Heart right ventricle (tissue), 16 donors: ENCODE results near the gene RPRD1A. TPM values are rescaled to one million over a fixed set of nuclear protein-coding genes. Genes with fewer than 3 reads are reported as not detected.

Experiments
- ATAC-seq, 8 donors: fragments of 200-7000 bp; cut with Tn5 transposase; one replicate each; pipeline ENCODE4 v1.9.1; 2020; ENCODE audit warnings: mild to moderate bottlenecking in 8 of 8, moderate library complexity in 8 of 8, moderate number of reproducible peaks in 1 of 8
- DNase-seq, 2 donors: peaks; one replicate each; pipeline ENCODE4 v3.0.0-alpha.2; 2020
- H3K27ac ChIP-seq, 10 donors: fragments of 200-600 bp; sonication (generic) in 2 of 10; one replicate each; pipeline versions ENCODE4 v1.5.0 to v1.8.0; 2020 to 2022; ENCODE audit warnings: mild to moderate bottlenecking in 3 of 10
- H3K27me3 ChIP-seq, 7 donors: fragments of 200-600 bp; one replicate each; pipeline ENCODE4 v1.8.0; 2021 to 2022; ENCODE audit warnings: mild to moderate bottlenecking in 2 of 7
- H3K36me3 ChIP-seq, 9 donors: fragments of 200-600 bp; sonication (generic) in 1 of 9; one replicate each; pipeline versions ENCODE4 v1.5.0 to v1.8.0; 2020 to 2022; ENCODE audit warnings: mild to moderate bottlenecking in 2 of 9
- H3K4me1 ChIP-seq, 9 donors: fragments of 200-600 bp; sonication (generic) in 1 of 9; one replicate each; pipeline versions ENCODE4 v1.5.0 to v1.8.0; 2020 to 2022; ENCODE audit warnings: mild to moderate bottlenecking in 4 of 9
- H3K4me3 ChIP-seq, 10 donors: fragments of 200-600 bp; sonication (generic) in 2 of 10; one replicate each; pipeline versions ENCODE4 v1.5.0 to v1.8.0; 2020 to 2022; ENCODE audit warnings: mild to moderate bottlenecking in 7 of 10, moderate library complexity in 2 of 10
- H3K9me3 ChIP-seq, 11 donors: fragments of 200-600 bp in 10 of 11; sonication (generic) in 2 of 11; one replicate each; pipeline versions ENCODE4 v1.5.0 to v1.8.0; 2013 to 2022; ENCODE audit warnings: mild to moderate bottlenecking in 2 of 11, control low read depth in 1 of 11, moderate library complexity in 1 of 11
- CTCF ChIP-seq, 9 donors: fragments of 200-600 bp; sonication (generic) in 2 of 9; IDR thresholded peaks; one replicate each; pipeline versions ENCODE4 v1.5.0 to v1.8.0; 2021 to 2022; ENCODE audit warnings: antibody characterized with exemption in 9 of 9, mild to moderate bottlenecking in 5 of 9, moderate library complexity in 1 of 9
- WGBS, 2 donors: extraction: QIAGEN DNeasy Blood & Tissue Kit; methylation state at CpG; one replicate each; pipeline ENCODE4 v1.1.7; 2013; ENCODE audit warnings: inconsistent platforms in 1 of 2; 5-methylcytosine and 5-hydroxymethylcytosine counted together
- intact Hi-C, 10 donors: fragments of 100-400 bp; cut with DNase I; formaldehyde crosslinking; loops; one replicate each; pipeline versions ENCODE4 v1.11.1 to v1.14.2; 2022
- polyA plus RNA-seq, 2 donors: library from polyadenylated mRNA; stranded (reverse); fragments of 200-250 nt; gene quantifications; one replicate each; pipeline ENCODE4 v1.2.3, GENCODE V29; 2013
- total RNA-seq, 10 donors: library from RNA; stranded (reverse); fragmentation: NEBNext Ultra II Directional in 3 of 10; extraction: Animal tissue kit (Norgen Biotek cat#: 25700) in 3 of 10; gene quantifications; one replicate each; pipeline versions ENCODE4 v1.2.1 to v1.2.4, GENCODE V29; 2021 to 2023
- donor health status: Arrhythmogenic right ventricular cardiomyopathy.
- donor health status: ischemic (EF 13 %, LVEDD 7.1; RV severe dilation, severe dysfunction).
- donor health status: healthy with polysubstance abuse.
- donor health status: DM: no; HTN: yes; CAD: no.
- donor health status: DM: no; HTN: no; CAD: no.
- donor health status: ischemic (EF 25% LVEDD 6.9; RV normal size, moderate dysfunction).
- donor health status: ischemic (EF 25% LVEDD 5.7; RV mildly dilated, moderate dysfunction).
- donor health status: healthy.
- donor health status: DM: yes; HTN: yes; CAD: no.
- donor health status: Ischemic cardiomyopathy.
- donor health status: ischemic (EF 35%, LVEDD 5.7; RV mildly dilated, moderate dysfunction).
- donor health status: nonischemic (EF 11% LVEDD 7.7; RV severe dilation, severe dysfunction).
- donor health status: DM: yes; HTN: yes; CAD: no.
- donor health status: PGD.
- donor health status: ischemic (EF 29% LVEDD 5.4; RV normal size, mild dysfunction).
- donor health status: nonischemic (EF 23%, LVEDD 6.1; RV moderate dilation, normal function).

RPRD1A gene
- total and polyA plus RNA-seq, 12 donors = 21.4 to 51.3 (median 47.2) TPM

GRCh38 chr18:36012891-36013290 lies 54.5 kb downstream of the RPRD1A start:
- Histone ChIP-seq H3K4me3 (no peak overlapping the region), H3K36me3 (no peaks in the 10 kb centered on the region), H3K9me3 (no peaks in the 10 kb centered on the region), H3K27ac (no peak overlapping the region), H3K27me3 (no peaks in the 10 kb centered on the region), H3K4me1 (peaks cover 0 to 6% (median 0%) of the 10 kb centered on the region in 9 donors)
- DNase-seq (no peak), ATAC-seq (no peak)
- WGBS, 2 donors = 97 to 99% methylated on average over 2 of the region's 2 CpGs
- no peak for TF ChIP-seq CTCF (IDR thresholded peaks at IDR 0.05)
- intact Hi-C loops = loop anchor here in 2 of 10 donors (10.0 kb wide), 2 partner anchors 82 to 112 kb away; partner anchors contain the start of genes ELP2 (in 1 of the 2) and SLC39A6 (in 1 of the 2)

GRCh38 chr18:36009214-36009613 lies 58.1 kb downstream of the RPRD1A start:
- no peak for TF ChIP-seq CTCF (IDR thresholded peaks at IDR 0.05)
- DNase-seq (no peak), ATAC-seq (no peak)
- no peaks in the 10 kb centered on the region for H3K36me3 ChIP-seq
- no peaks in the 10 kb centered on the region for H3K27me3 ChIP-seq
- WGBS, 2 donors = 76 to 78% methylated on average over 3 of the region's 3 CpGs
- no peak overlapping the region for H3K4me3 ChIP-seq
- no peak overlapping the region for H3K27ac ChIP-seq
- intact Hi-C loops = no loop called here
- H3K9me3 ChIP-seq = no peaks in the 10 kb centered on the region
- H3K4me1 ChIP-seq = no peaks in the 10 kb centered on the region

- Histone ChIP-seq H3K4me3 (no peak overlapping the region), H3K27ac (no peak overlapping the region), H3K9me3 (no peaks in the 10 kb centered on the region), H3K4me1 (no peaks in the 10 kb centered on the region), H3K36me3 (no peaks in the 10 kb centered on the region), H3K27me3 (no peaks in the 10 kb centered on the region)
- intact Hi-C loops = no loop called here
- 97% methylated on average over 2 of the region's 2 CpGs for WGBS, 2 donors
- DNase-seq (no peak), ATAC-seq (no peak)
- no peak for TF ChIP-seq CTCF (IDR thresholded peaks at IDR 0.05)
These were observed 60.4 kb downstream of the RPRD1A start for GRCh38 chr18:36006997-36007396.

GRCh38 chr18:35999925-36000324 lies 67.4 kb downstream of the RPRD1A start:
- WGBS, 2 donors = 48 to 54% methylated on average over 1 of the region's 1 CpG
- no peak overlapping the region for H3K4me3 ChIP-seq
- H3K27me3 ChIP-seq = no peaks in the 10 kb centered on the region
- H3K27ac ChIP-seq = no peak overlapping the region
- no peaks in the 10 kb centered on the region for H3K9me3 ChIP-seq
- intact Hi-C loops = no loop called here
- TF ChIP-seq CTCF (IDR thresholded peaks at IDR 0.05) = no peak
- H3K36me3 ChIP-seq = no peaks in the 10 kb centered on the region
- DNase-seq (no peak), ATAC-seq (no peak)
- H3K4me1 ChIP-seq = peaks cover 0 to 4% (median 0%) of the 10 kb centered on the region in 9 donors
